Thoracic aorta (tissue), 2 donors: Measurements from ENCODE around the gene MLLT6. TPM values are rescaled to one million over a fixed set of nuclear protein-coding genes. Genes with fewer than 3 reads are reported as not detected.

Source experiments
- ATAC-seq: fragments of 150-250 bp; one replicate; pipeline ENCODE4 v1.8.0; 2017; ENCODE audit warnings: low read depth; ENCODE audit not compliant: insufficient number of reproducible peaks, low FRiP score
- DNase-seq: peaks from one replicate; pipeline ENCODE4 v3.0.0-alpha.2; 2020; ENCODE audit warnings: low spot score
- H3K27ac ChIP-seq, 2 donors: fragments of 200-600 bp; sonication (generic); 1 replicate in 1 of 2; 2 replicates in 1 of 2; pipeline ENCODE4 v1.5.1; 2016; ENCODE audit warnings: mild to moderate bottlenecking in 2 of 2, moderate library complexity in 2 of 2
- H3K27me3 ChIP-seq: fragments of 200-600 bp; sonication (generic); replicated peaks from 2 replicates; pipeline ENCODE4 v1.6.0; 2016; ENCODE audit warnings: mild to moderate bottlenecking; ENCODE audit not compliant: insufficient read depth
- H3K36me3 ChIP-seq: fragments of 200-600 bp; sonication (generic); one replicate; pipeline ENCODE4 v1.5.1; 2016
- H3K4me1 ChIP-seq, 2 donors: fragments of 200-600 bp; sonication (generic); 1 replicate in 1 of 2; 2 replicates in 1 of 2; pipeline versions ENCODE4 v1.5.1 to v1.6.0; 2016; ENCODE audit warnings: low read depth in 2 of 2, mild to moderate bottlenecking in 1 of 2; ENCODE audit not compliant: control insufficient read depth in 1 of 2
- H3K4me3 ChIP-seq: fragments of 200-600 bp; sonication (generic); 2 replicates; pipeline ENCODE4 v1.5.1; 2016; ENCODE audit warnings: mild to moderate bottlenecking
- H3K9me3 ChIP-seq: fragments of 200-600 bp; sonication (generic); 2 replicates; pipeline ENCODE4 v1.5.1; 2016
- CTCF ChIP-seq: fragments of 200-600 bp; sonication (generic); IDR thresholded peaks from one replicate; pipeline ENCODE4 v1.5.1; 2019; ENCODE audit warnings: antibody characterized with exemption
- total RNA-seq, 2 donors: library from RNA; depleted of rRNA; stranded (reverse); fragments of >200 nt; gene quantifications; one replicate each; pipeline versions ENCODE4 v1.1.0 to v1.2.3, GENCODE V29; 2016

Gene MLLT6
- 100 to 1,000 TPM; 113 to 201 TPM for total RNA-seq

GRCh38 chr17:38704606-38705522 is at the start of gene MLLT6:
MLLT6 (plus strand) TSS chr17:38705273; CDS start chr17:38705633, 360 bp downstream.
- H3K4me1 ChIP-seq: peaks cover 0 to 30% of the 10 kb centered on the region in 2 donors
- TF ChIP-seq CTCF: no peak

GRCh38 chr17:38656959-38657823 is 47.9 kb upstream of the MLLT6 start:
- DNase-seq (no peak), ATAC-seq (no peak)
- no peaks in the 10 kb centered on the region for H3K36me3 ChIP-seq
- no peak for TF ChIP-seq CTCF
- H3K27me3 ChIP-seq: no peaks in the 10 kb centered on the region
- H3K9me3 ChIP-seq: no peaks in the 10 kb centered on the region
- no peak overlapping the region for H3K27ac ChIP-seq
- no peak overlapping the region for H3K4me3 ChIP-seq
- H3K4me1 ChIP-seq: no peaks in the 10 kb centered on the region

More at GRCh38 chr17:38704606-38705522, at the start of gene MLLT6:
- peak within 1 kb of the TSS; percentile 94 to 98 for H3K27ac ChIP-seq
- H3K36me3 ChIP-seq: peaks cover 8% of the 10 kb centered on the region
- peak within 1 kb of the TSS; percentile 99 for H3K4me3 ChIP-seq
- ATAC-seq: peak; percentile 39
- no peaks in the 10 kb centered on the region for H3K9me3 ChIP-seq
- H3K27me3 ChIP-seq: no peaks in the 10 kb centered on the region
- no peak for DNase-seq

- Histone ChIP-seq H3K27ac (no peak overlapping the region), H3K9me3 (no peaks in the 10 kb centered on the region), H3K4me1 (no peaks in the 10 kb centered on the region), H3K27me3 (no peaks in the 10 kb centered on the region), H3K4me3 (no peak overlapping the region), H3K36me3 (no peaks in the 10 kb centered on the region)
- TF ChIP-seq CTCF: no peak
- no peak for DNase-seq
- ATAC-seq: no peak
These were observed 47.0 kb upstream of the MLLT6 start for GRCh38 chr17:38657824-38658740.

GRCh38 chr17:38658741-38659345 is 46.2 kb upstream of the MLLT6 start:
- H3K27me3 ChIP-seq: no peaks in the 10 kb centered on the region

More at GRCh38 chr17:38658741-38659345, 46.2 kb upstream of the MLLT6 start:
- no peak for TF ChIP-seq CTCF
- DNase-seq (no peak), ATAC-seq (no peak)
- no peak overlapping the region for H3K27ac ChIP-seq
- H3K4me1 ChIP-seq: no peaks in the 10 kb centered on the region
- H3K36me3 ChIP-seq: no peaks in the 10 kb centered on the region
- no peaks in the 10 kb centered on the region for H3K9me3 ChIP-seq
- H3K4me3 ChIP-seq: no peak overlapping the region
